D341Med (cell line): ENCODE data around the gene CDK15.
"Not testable (repeated sequence)": the region's sequence is repeated elsewhere in the genome, so short reads cannot be mapped to it uniquely, and the experiment has no call there.

ENCODE experiments used
- DNase-seq: peaks from one replicate; pipeline ENCODE4 v3.0.0; 2012; ENCODE audit warnings: low spot score

CDK15 gene

GRCh38 chr2:201831469-201831868, 25.1 kb downstream of the CDK15 start:
- DNase-seq = no peak

- no peak for DNase-seq
These were observed 27.4 kb downstream of the CDK15 start for GRCh38 chr2:201833781-201834180.

- no peak for DNase-seq
These were observed 28.7 kb downstream of the CDK15 start for GRCh38 chr2:201835066-201835465.

GRCh38 chr2:201837391-201837790, 31.1 kb downstream of the CDK15 start:
- no peak for DNase-seq

GRCh38 chr2:201837824-201838431, 31.6 kb downstream of the CDK15 start:
- no peak for DNase-seq

- no peak for DNase-seq
These were observed 33.4 kb downstream of the CDK15 start for GRCh38 chr2:201839727-201840126.

GRCh38 chr2:201840726-201841125, 34.4 kb downstream of the CDK15 start:
- no peak for DNase-seq

GRCh38 chr2:201842131-201842860, 36.0 kb downstream of the CDK15 start:
- no peak for DNase-seq

- not testable (repeated sequence) for DNase-seq
These were observed 38.6 kb downstream of the CDK15 start for GRCh38 chr2:201844922-201845321.

GRCh38 chr2:201847481-201847880, 41.1 kb downstream of the CDK15 start:
- DNase-seq = no peak

GRCh38 chr2:201852462-201852861, 46.1 kb downstream of the CDK15 start:
- no peak for DNase-seq

GRCh38 chr2:201852878-201853415, 46.6 kb downstream of the CDK15 start:
- no peak for DNase-seq

GRCh38 chr2:201854221-201854801, 48.0 kb downstream of the CDK15 start:
- DNase-seq = no peak

- no peak for DNase-seq
These were observed 48.5 kb downstream of the CDK15 start for GRCh38 chr2:201854841-201855240.

- no peak for DNase-seq
These were observed 49.0 kb downstream of the CDK15 start for GRCh38 chr2:201855356-201855755.

GRCh38 chr2:201857326-201857725, 51.0 kb downstream of the CDK15 start:
- no peak for DNase-seq

GRCh38 chr2:201858281-201859184, 52.2 kb downstream of the CDK15 start:
- DNase-seq = no peak

- no peak for DNase-seq
These were observed 53.6 kb downstream of the CDK15 start for GRCh38 chr2:201859949-201860348.

- DNase-seq = peak; percentile 76
These were observed 54.3 kb downstream of the CDK15 start for GRCh38 chr2:201860636-201861066.

- DNase-seq = no peak
These were observed 56.5 kb downstream of the CDK15 start for GRCh38 chr2:201862843-201863242.

GRCh38 chr2:201866643-201867473, 60.5 kb downstream of the CDK15 start:
- no peak for DNase-seq
